DOHH2 (cell line): Measurements from ENCODE around the gene GREB1L.
"Not testable (repeated sequence)": the region's sequence is repeated elsewhere in the genome, so short reads cannot be mapped to it uniquely, and the experiment has no call there.

ENCODE experiments used
- H3F3A ChIP-seq: fragments of 200-600 bp; sonication (generic), shearing (Covaris generic); 2 replicates; pipeline ENCODE4 v1.6.0; 2016; ENCODE audit warnings: antibody characterized with exemption, mild to moderate bottlenecking; ENCODE audit not compliant: control insufficient read depth, insufficient read depth
- H3K27ac ChIP-seq: fragments of 200-600 bp; sonication (generic); 2 replicates; pipeline ENCODE4 v1.5.1; 2014; ENCODE audit warnings: low read depth, mild to moderate bottlenecking, low read length, moderate library complexity
- H3K27me3 ChIP-seq: fragments of 200-600 bp; sonication (generic); 2 replicates; pipeline ENCODE4 v1.6.1; 2014; ENCODE audit warnings: mild to moderate bottlenecking, low read length, mixed read lengths; ENCODE audit not compliant: control insufficient read depth
- H3K36me3 ChIP-seq: fragments of 200-600 bp; sonication (generic); 2 replicates; pipeline ENCODE4 v1.6.1; 2014; ENCODE audit warnings: mild to moderate bottlenecking, low read length, moderate library complexity, mixed read lengths; ENCODE audit not compliant: control insufficient read depth
- H3K4me1 ChIP-seq: fragments of 200-600 bp; sonication (generic); 2 replicates; pipeline ENCODE4 v1.6.1; 2014; ENCODE audit warnings: mild to moderate bottlenecking, low read length, mixed read lengths; ENCODE audit not compliant: control insufficient read depth
- H3K4me2 ChIP-seq: fragments of 200-600 bp; sonication (generic); 2 replicates; pipeline ENCODE4 v1.6.0; 2014; ENCODE audit warnings: mild to moderate bottlenecking, low read length, moderate library complexity
- H3K4me3 ChIP-seq: fragments of 200-600 bp; sonication (generic); 2 replicates; pipeline ENCODE4 v1.5.1; 2014; ENCODE audit warnings: mild to moderate bottlenecking, low read length, mixed read lengths
- H3K79me2 ChIP-seq: fragments of 200-600 bp; sonication (generic); 2 replicates; pipeline ENCODE4 v1.6.1; 2014; ENCODE audit warnings: mild to moderate bottlenecking, low read length, mixed read lengths; ENCODE audit not compliant: control insufficient read depth
- H3K9me2 ChIP-seq: fragments of 200-600 bp; sonication (generic); replicated peaks from 2 replicates; pipeline ENCODE4 v1.6.1; 2014; ENCODE audit warnings: mild to moderate bottlenecking, low read length, mixed read lengths; ENCODE audit not compliant: control insufficient read depth
- H3K9me3 ChIP-seq: fragments of 200-600 bp; sonication (generic); 2 replicates; pipeline ENCODE4 v1.6.1; 2014; ENCODE audit warnings: antibody characterized with exemption, low read length, mixed read lengths; ENCODE audit not compliant: control insufficient read depth, insufficient read depth
- H4K20me1 ChIP-seq: fragments of 200-600 bp; sonication (generic); 2 replicates; pipeline ENCODE4 v1.6.0; 2014; ENCODE audit warnings: low read depth, mild to moderate bottlenecking, antibody characterized with exemption, low read length, moderate library complexity; ENCODE audit not compliant: control insufficient read depth, insufficient read depth
- CTCF ChIP-seq: fragments of 200-600 bp; sonication (generic); IDR thresholded peaks from one replicate; pipeline ENCODE4 v1.5.1; 2014; ENCODE audit warnings: antibody characterized with exemption, mild to moderate bottlenecking, low read depth, low read length; ENCODE audit not compliant: poor library complexity, severe bottlenecking
- EZH2phosphoT487 ChIP-seq: fragments of 200-600 bp; sonication (generic); IDR thresholded peaks from 2 replicates; pipeline ENCODE4 v1.6.1; 2017; ENCODE audit warnings: borderline replicate concordance, mild to moderate bottlenecking, antibody characterized with exemption, low read length, moderate library complexity, mixed read lengths

GREB1L gene

GRCh38 chr18:21313576-21313975 lies 71.5 kb downstream of the GREB1L start:
- no peak overlapping the region for H3K4me2 ChIP-seq
- H3K36me3 ChIP-seq: no peaks in the 10 kb centered on the region
- TF ChIP-seq CTCF: no peak
- TF ChIP-seq EZH2phosphoT487: no peak
- no peaks in the 10 kb centered on the region for H3K4me1 ChIP-seq
- no peaks in the 10 kb centered on the region for H3K27me3 ChIP-seq
- no peaks in the 10 kb centered on the region for H3K9me3 ChIP-seq
- H3K27ac ChIP-seq: no peak overlapping the region
- H3F3A ChIP-seq: no peaks in the 10 kb centered on the region
- H3K9me2 ChIP-seq: no peaks in the 10 kb centered on the region
- H3K79me2 ChIP-seq: no peaks in the 10 kb centered on the region
- H3K4me3 ChIP-seq: no peak overlapping the region
- H4K20me1 ChIP-seq: no peaks in the 10 kb centered on the region

GRCh38 chr18:21314724-21315123 lies 72.7 kb downstream of the GREB1L start:
- Histone ChIP-seq H3K27me3 (no peaks in the 10 kb centered on the region), H3K4me1 (no peaks in the 10 kb centered on the region), H4K20me1 (no peaks in the 10 kb centered on the region), H3K79me2 (no peaks in the 10 kb centered on the region), H3K9me3 (no peaks in the 10 kb centered on the region), H3K9me2 (no peaks in the 10 kb centered on the region), H3F3A (no peaks in the 10 kb centered on the region), H3K4me2 (no peak overlapping the region), H3K4me3 (no peak overlapping the region), H3K27ac (no peak overlapping the region), H3K36me3 (no peaks in the 10 kb centered on the region)
- TF ChIP-seq CTCF: no peak
- no peak for TF ChIP-seq EZH2phosphoT487

GRCh38 chr18:21315126-21315525 lies 73.1 kb downstream of the GREB1L start:
- not testable (repeated sequence) for H3K4me1 ChIP-seq, H3K4me3 ChIP-seq

GRCh38 chr18:21315741-21316197 lies 73.7 kb downstream of the GREB1L start:
- Histone ChIP-seq H3K79me2 (no peaks in the 10 kb centered on the region), H4K20me1 (no peaks in the 10 kb centered on the region), H3K4me2 (no peak overlapping the region), H3F3A (no peaks in the 10 kb centered on the region), H3K36me3 (no peaks in the 10 kb centered on the region), H3K9me3 (no peaks in the 10 kb centered on the region), H3K27ac (no peak overlapping the region), H3K4me1 (no peaks in the 10 kb centered on the region), H3K9me2 (no peaks in the 10 kb centered on the region), H3K27me3 (no peaks in the 10 kb centered on the region), H3K4me3 (no peak overlapping the region)
- TF ChIP-seq CTCF (no peak), EZH2phosphoT487 (no peak)

More at GRCh38 chr18:21315126-21315525, 73.1 kb downstream of the GREB1L start:
- not testable (repeated sequence) for H4K20me1 ChIP-seq, H3K36me3 ChIP-seq, H3K4me2 ChIP-seq, H3K9me3 ChIP-seq, H3K27ac ChIP-seq, H3F3A ChIP-seq, H3K79me2 ChIP-seq, H3K9me2 ChIP-seq, H3K27me3 ChIP-seq
